ENCODE results near the gene TMPRSS11E.
"Not testable (repeated sequence)": the region's sequence is repeated elsewhere in the genome, so short reads cannot be mapped to it uniquely, and the experiment has no call there.

TMPRSS11E gene

GRCh38 chr4:68504836-68505235 lies 57.6 kb downstream of the TMPRSS11E start:
- H3K9ac ChIP-seq (ENCODE audit: low read length); H3K4me1 ChIP-seq (ENCODE audit: insufficient read depth, low read length); H3K27ac ChIP-seq (ENCODE audit: low read depth, low read length): not testable (repeated sequence)

GRCh38 chr4:68505452-68505851 lies 58.2 kb downstream of the TMPRSS11E start:
- H3K4me3 ChIP-seq (ENCODE audit: low read depth in 1 of 2, low read length in 2 of 2); H3K27ac ChIP-seq (ENCODE audit: low read depth, low read length); H3K9ac ChIP-seq (ENCODE audit: low read length); H3K4me1 ChIP-seq (ENCODE audit: insufficient read depth, low read length); H3K27me3 ChIP-seq (ENCODE audit: control insufficient read depth in 1 of 2, insufficient read depth in 2 of 2, low read length in 2 of 2); H3K36me3 ChIP-seq (ENCODE audit: insufficient read depth, low read length); H3K9me3 ChIP-seq (ENCODE audit: low read length): not testable (repeated sequence)

More at GRCh38 chr4:68504836-68505235, 57.6 kb downstream of the TMPRSS11E start:
- H3K9me3 ChIP-seq (ENCODE audit: low read length); H3K36me3 ChIP-seq (ENCODE audit: insufficient read depth, low read length); H3K27me3 ChIP-seq (ENCODE audit: control insufficient read depth in 1 of 2, insufficient read depth in 2 of 2, low read length in 2 of 2); H3K4me3 ChIP-seq (ENCODE audit: low read depth in 1 of 2, low read length in 2 of 2): not testable (repeated sequence)

DNA sequence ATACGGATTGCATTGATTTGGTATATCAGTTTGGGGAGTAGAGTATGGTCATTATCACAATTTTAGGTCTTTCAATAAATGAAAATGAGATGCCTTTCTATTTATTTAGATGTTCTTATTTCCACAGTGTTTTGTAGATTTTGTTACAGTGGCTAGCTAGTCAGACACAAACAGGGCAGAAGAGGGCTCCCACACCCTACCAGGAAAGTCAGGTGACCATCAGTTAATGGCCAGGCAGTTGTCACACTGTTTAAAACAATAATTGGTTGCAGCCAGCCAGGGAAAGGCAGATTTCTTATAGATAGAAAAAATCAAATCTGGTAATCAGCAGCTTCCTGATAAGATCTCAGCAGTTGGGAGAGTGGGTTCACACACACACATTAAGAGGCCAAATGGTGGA lies 71.6 kb downstream of the TMPRSS11E start:
- H3K27ac ChIP-seq (ENCODE audit: low read depth, low read length), result no peak overlapping the region
- no peaks in the 10 kb centered on the region for H3K27me3 ChIP-seq (ENCODE audit: control insufficient read depth in 1 of 2, insufficient read depth in 2 of 2, low read length in 2 of 2)
- no peak overlapping the region for H3K4me3 ChIP-seq (ENCODE audit: low read depth in 1 of 2, low read length in 2 of 2)
- H3K36me3 ChIP-seq (ENCODE audit: insufficient read depth, low read length), result no peaks in the 10 kb centered on the region
- H3K9ac ChIP-seq (ENCODE audit: low read length), result no peak overlapping the region
- no peaks in the 10 kb centered on the region for H3K4me1 ChIP-seq (ENCODE audit: insufficient read depth, low read length)
- H3K9me3 ChIP-seq (ENCODE audit: low read length), result no peaks in the 10 kb centered on the region

DNA sequence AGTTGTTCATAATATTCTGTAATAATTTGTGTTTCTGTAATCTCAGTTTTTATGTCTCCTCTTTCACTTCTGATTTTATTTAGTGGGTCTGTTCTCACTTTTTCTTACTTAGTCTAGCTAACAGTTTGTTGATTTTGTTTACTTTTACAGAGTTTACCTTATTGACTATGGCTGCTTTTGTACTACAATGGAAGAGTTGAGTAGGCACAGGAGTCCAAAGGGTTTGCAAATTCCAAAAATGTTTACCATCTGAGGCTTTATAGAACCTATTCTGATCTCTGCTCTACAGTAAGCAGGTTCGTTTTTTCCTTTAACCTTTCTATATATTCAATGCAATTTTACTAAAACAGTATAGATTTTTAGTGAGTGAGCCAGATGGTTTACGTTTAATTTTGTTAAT lies 73.7 kb downstream of the TMPRSS11E start:
- H3K4me3 ChIP-seq (ENCODE audit: low read depth in 1 of 2, low read length in 2 of 2), result no peak overlapping the region
- no peaks in the 10 kb centered on the region for H3K4me1 ChIP-seq (ENCODE audit: insufficient read depth, low read length)
- H3K27ac ChIP-seq (ENCODE audit: low read depth, low read length), result no peak overlapping the region
- no peak overlapping the region for H3K9ac ChIP-seq (ENCODE audit: low read length)
- no peaks in the 10 kb centered on the region for H3K27me3 ChIP-seq (ENCODE audit: control insufficient read depth in 1 of 2, insufficient read depth in 2 of 2, low read length in 2 of 2)
- no peaks in the 10 kb centered on the region for H3K36me3 ChIP-seq (ENCODE audit: insufficient read depth, low read length)
- no peaks in the 10 kb centered on the region for H3K9me3 ChIP-seq (ENCODE audit: low read length)

- not testable (repeated sequence) for H3K27me3 ChIP-seq (ENCODE audit: control insufficient read depth in 1 of 2, insufficient read depth in 2 of 2, low read length in 2 of 2); H3K27ac ChIP-seq (ENCODE audit: low read depth, low read length); H3K9me3 ChIP-seq (ENCODE audit: low read length); H3K4me1 ChIP-seq (ENCODE audit: insufficient read depth, low read length); H3K9ac ChIP-seq (ENCODE audit: low read length); H3K36me3 ChIP-seq (ENCODE audit: insufficient read depth, low read length); H3K4me3 ChIP-seq (ENCODE audit: low read depth in 1 of 2, low read length in 2 of 2)
Measured at GRCh38 chr4:68522232-68522631, 75.0 kb downstream of the TMPRSS11E start.

DNA sequence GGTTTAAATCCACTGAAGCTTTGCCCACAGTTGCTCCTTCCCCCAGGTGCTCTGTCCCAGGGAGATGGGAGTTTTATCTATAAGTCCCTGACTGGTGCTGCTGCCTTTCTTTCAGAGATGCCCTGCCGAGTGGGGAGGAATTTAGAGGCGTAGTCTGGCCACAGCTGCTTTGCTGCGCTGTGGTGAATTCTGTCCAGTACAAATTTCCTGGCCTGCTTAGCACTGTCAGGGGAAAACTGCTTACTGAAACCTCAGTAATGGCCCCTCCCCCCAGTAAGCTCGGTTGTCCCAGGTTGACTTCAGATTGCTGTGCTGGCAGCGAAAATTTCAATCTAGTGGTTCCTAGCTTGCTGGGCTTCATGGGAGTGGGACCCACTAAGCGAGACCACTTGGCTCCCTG lies 88.7 kb downstream of the TMPRSS11E start:
- H3K27me3 ChIP-seq (ENCODE audit: control insufficient read depth in 1 of 2, insufficient read depth in 2 of 2, low read length in 2 of 2), result no peaks in the 10 kb centered on the region
- H3K9me3 ChIP-seq (ENCODE audit: low read length), result no peaks in the 10 kb centered on the region
- no peaks in the 10 kb centered on the region for H3K4me1 ChIP-seq (ENCODE audit: insufficient read depth, low read length)
- no peak overlapping the region for H3K4me3 ChIP-seq (ENCODE audit: low read depth in 1 of 2, low read length in 2 of 2)
- H3K36me3 ChIP-seq (ENCODE audit: insufficient read depth, low read length), result no peaks in the 10 kb centered on the region
- no peak overlapping the region for H3K9ac ChIP-seq (ENCODE audit: low read length)
- H3K27ac ChIP-seq (ENCODE audit: low read depth, low read length), result no peak overlapping the region

DNA sequence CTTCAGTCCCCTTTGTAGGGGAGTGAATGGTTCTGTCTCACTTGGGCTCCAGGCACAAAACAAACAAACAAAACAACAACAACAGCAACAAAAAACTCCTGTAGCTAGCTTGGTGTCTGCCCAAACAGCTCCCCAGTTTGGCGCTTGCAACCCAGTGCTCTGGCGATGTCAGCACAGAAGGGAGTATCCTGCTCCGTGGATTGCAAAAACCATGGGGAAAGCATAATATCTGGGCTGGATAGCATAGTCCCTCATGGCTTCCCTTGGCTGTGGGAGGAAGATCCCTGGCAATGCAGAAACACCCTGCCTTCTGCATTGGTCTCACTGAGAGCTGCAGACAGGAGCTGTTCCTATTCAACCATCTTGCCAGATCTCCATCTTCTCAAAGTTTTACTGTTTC lies 89.1 kb downstream of the TMPRSS11E start:
- Histone ChIP-seq H3K27me3 (ENCODE audit: control insufficient read depth in 1 of 2, insufficient read depth in 2 of 2, low read length in 2 of 2) (no peaks in the 10 kb centered on the region), H3K36me3 (ENCODE audit: insufficient read depth, low read length) (no peaks in the 10 kb centered on the region), H3K9me3 (ENCODE audit: low read length) (no peaks in the 10 kb centered on the region), H3K27ac (ENCODE audit: low read depth, low read length) (no peak overlapping the region), H3K4me3 (ENCODE audit: low read depth in 1 of 2, low read length in 2 of 2) (no peak overlapping the region), H3K9ac (ENCODE audit: low read length) (no peak overlapping the region), H3K4me1 (ENCODE audit: insufficient read depth, low read length) (no peaks in the 10 kb centered on the region)

- not testable (repeated sequence) for H3K4me3 ChIP-seq (ENCODE audit: low read depth in 1 of 2, low read length in 2 of 2); H3K27ac ChIP-seq (ENCODE audit: low read depth, low read length); H3K9ac ChIP-seq (ENCODE audit: low read length); H3K9me3 ChIP-seq (ENCODE audit: low read length); H3K27me3 ChIP-seq (ENCODE audit: control insufficient read depth in 1 of 2, insufficient read depth in 2 of 2, low read length in 2 of 2); H3K4me1 ChIP-seq (ENCODE audit: insufficient read depth, low read length); H3K36me3 ChIP-seq (ENCODE audit: insufficient read depth, low read length)
Measured at GRCh38 chr4:68542742-68543141, 95.5 kb downstream of the TMPRSS11E start.
